Natural killer cell (primary cell): Measurements from ENCODE around the gene RBMS3. TPM values are rescaled to one million over a fixed set of nuclear protein-coding genes. Genes with fewer than 3 reads are reported as not detected.

Source experiments
- ATAC-seq, 3 donors: fragments of 150-1000 bp in 2 of 3; fragments of 200-7000 bp in 1 of 3; cut with Tn5 transposase; 1 replicate in 1 of 3; 2 replicates in 2 of 3; pipeline ENCODE4 v1.10.0; 2021; ENCODE audit warnings: mild to moderate bottlenecking in 2 of 3, moderate library complexity in 2 of 3
- DNase-seq, 2 donors: peaks; one replicate each; pipeline versions ENCODE4 v3.0.0 to v3.0.0-alpha.2; 2013 to 2021; ENCODE audit warnings: mixed read lengths in 1 of 2
- H3K27ac ChIP-seq: one replicate; pipeline ENCODE4 v1.5.1; 2013; ENCODE audit warnings: mild to moderate bottlenecking, low read length
- H3K27me3 ChIP-seq: one replicate; pipeline ENCODE4 v1.6.1; 2013; ENCODE audit warnings: low read length; ENCODE audit not compliant: control insufficient read depth, insufficient read depth
- H3K36me3 ChIP-seq: one replicate; pipeline ENCODE4 v1.6.1; 2013; ENCODE audit warnings: low read length; ENCODE audit not compliant: control insufficient read depth, insufficient read depth
- H3K4me1 ChIP-seq: one replicate; pipeline ENCODE4 v1.6.1; 2013; ENCODE audit warnings: low read length; ENCODE audit not compliant: control insufficient read depth, insufficient read depth
- H3K4me3 ChIP-seq: one replicate; pipeline ENCODE4 v1.5.1; 2013; ENCODE audit warnings: low read length
- H3K9me3 ChIP-seq: one replicate; pipeline ENCODE4 v1.6.1; 2013; ENCODE audit warnings: low read length; ENCODE audit not compliant: control insufficient read depth, insufficient read depth
- H3K27ac Mint-ChIP-seq, 2 donors: one replicate each; pipeline ENCODE4 v1.8.0; 2022; ENCODE audit warnings: mild to moderate bottlenecking in 2 of 2, mixed read lengths in 2 of 2, moderate library complexity in 1 of 2
- H3K27me3 Mint-ChIP-seq, 2 donors: one replicate each; pipeline ENCODE4 v1.8.0; 2022; ENCODE audit warnings: low read depth in 2 of 2, mixed read lengths in 2 of 2
- H3K36me3 Mint-ChIP-seq: one replicate; pipeline ENCODE4 v1.8.0; 2022; ENCODE audit warnings: mixed read lengths
- H3K4me1 Mint-ChIP-seq, 2 donors: one replicate each; pipeline ENCODE4 v1.8.0; 2022; ENCODE audit warnings: mixed read lengths in 2 of 2
- H3K4me3 Mint-ChIP-seq: one replicate; pipeline ENCODE4 v1.8.0; 2022; ENCODE audit warnings: mild to moderate bottlenecking, moderate library complexity, mixed read lengths
- H3K9me3 Mint-ChIP-seq, 2 donors: one replicate each; pipeline ENCODE4 v1.8.0; 2022; ENCODE audit warnings: mixed read lengths in 2 of 2
- WGBS: methylation state at CpG from one replicate; pipeline ENCODE4 v1.1.7; 2013; ENCODE audit warnings: missing lambda C conversion rate; ENCODE audit not compliant: insufficient coverage; 5-methylcytosine and 5-hydroxymethylcytosine counted together
- intact Hi-C: fragments of 100-400 bp; cut with micrococcal nuclease; formaldehyde crosslinking; loops from one replicate; pipeline ENCODE4 v1.14.2; 2022
- total RNA-seq, 4 donors: library from RNA; stranded (reverse); fragments of 120-200 nt in 1 of 4; gene quantifications; one replicate each; pipeline versions ENCODE4 v1.2.3 to v1.2.4, GENCODE V29; 2013 to 2022
- TF ChIP-seq, protein P1 (sequence below): fragments of 200-600 bp; IDR thresholded peaks from one replicate; pipeline ENCODE4 v1.8.0; 2022; ENCODE audit warnings: antibody characterized with exemption

Gene RBMS3
- total RNA-seq, 3 donors from 2014 or later (not counting 1 experiment from before 2014, with no cell fraction given), result 0.16 TPM; not detected in 2

DNA sequence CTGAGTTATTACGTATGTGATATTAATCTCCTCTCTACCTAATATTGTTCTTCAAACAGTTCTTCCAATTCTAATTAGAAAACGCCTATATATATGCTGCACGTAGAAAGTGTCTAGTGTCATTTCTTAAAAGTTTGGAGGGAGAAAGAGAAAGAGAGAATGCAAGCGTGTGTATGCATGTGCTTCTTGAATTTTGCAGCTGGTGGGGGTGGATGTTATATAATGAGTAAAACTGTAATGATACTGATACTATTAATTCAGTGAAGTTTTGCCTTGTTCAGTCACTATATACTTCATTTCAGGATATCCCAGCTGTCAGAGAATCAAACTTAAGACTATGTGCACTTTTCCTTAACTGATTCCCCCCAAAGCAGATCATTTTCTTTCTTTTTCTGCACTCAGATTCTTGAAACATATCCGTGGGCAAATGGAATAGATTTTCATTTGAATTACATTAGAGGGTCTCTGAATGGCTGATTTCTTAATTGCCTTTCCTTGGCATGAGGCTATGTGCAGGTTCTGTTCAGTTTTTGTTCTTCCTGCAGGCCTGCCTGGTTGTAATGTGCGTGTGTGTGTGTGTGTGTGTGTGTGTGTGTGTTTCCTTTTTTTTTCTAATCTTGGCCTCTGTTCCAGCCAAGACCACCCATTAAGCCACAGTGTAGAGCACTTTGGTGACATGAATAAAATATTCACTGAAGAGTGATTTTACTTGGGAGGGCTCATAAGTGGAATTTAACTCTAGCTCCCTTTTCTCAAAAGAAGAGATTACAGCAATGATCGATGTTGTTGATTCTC lies 617.5 kb downstream of the RBMS3 start:
- H3K4me1 ChIP-seq, result no peaks in the 10 kb centered on the region
- no peak overlapping the region for H3K4me3 Mint-ChIP-seq
- DNase-seq, result no peak
- no peaks in the 10 kb centered on the region for H3K36me3 ChIP-seq
- no peak for ATAC-seq
- 89% methylated on average over 5 of the region's 7 CpGs for WGBS
- TF ChIP-seq, protein P1, sequence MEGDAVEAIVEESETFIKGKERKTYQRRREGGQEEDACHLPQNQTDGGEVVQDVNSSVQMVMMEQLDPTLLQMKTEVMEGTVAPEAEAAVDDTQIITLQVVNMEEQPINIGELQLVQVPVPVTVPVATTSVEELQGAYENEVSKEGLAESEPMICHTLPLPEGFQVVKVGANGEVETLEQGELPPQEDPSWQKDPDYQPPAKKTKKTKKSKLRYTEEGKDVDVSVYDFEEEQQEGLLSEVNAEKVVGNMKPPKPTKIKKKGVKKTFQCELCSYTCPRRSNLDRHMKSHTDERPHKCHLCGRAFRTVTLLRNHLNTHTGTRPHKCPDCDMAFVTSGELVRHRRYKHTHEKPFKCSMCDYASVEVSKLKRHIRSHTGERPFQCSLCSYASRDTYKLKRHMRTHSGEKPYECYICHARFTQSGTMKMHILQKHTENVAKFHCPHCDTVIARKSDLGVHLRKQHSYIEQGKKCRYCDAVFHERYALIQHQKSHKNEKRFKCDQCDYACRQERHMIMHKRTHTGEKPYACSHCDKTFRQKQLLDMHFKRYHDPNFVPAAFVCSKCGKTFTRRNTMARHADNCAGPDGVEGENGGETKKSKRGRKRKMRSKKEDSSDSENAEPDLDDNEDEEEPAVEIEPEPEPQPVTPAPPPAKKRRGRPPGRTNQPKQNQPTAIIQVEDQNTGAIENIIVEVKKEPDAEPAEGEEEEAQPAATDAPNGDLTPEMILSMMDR, result no peak
- peaks cover 3 to 5% of the 10 kb centered on the region in 2 donors for H3K9me3 Mint-ChIP-seq
- no peaks in the 10 kb centered on the region for H3K9me3 ChIP-seq
- no peaks in the 10 kb centered on the region for H3K36me3 Mint-ChIP-seq
- H3K27me3 ChIP-seq, result no peaks in the 10 kb centered on the region
- no peaks in the 10 kb centered on the region for H3K4me1 Mint-ChIP-seq
- intact Hi-C loops, result no loop called here
- H3K27ac ChIP-seq, result no peak overlapping the region
- no peak overlapping the region for H3K4me3 ChIP-seq
- no peaks in the 10 kb centered on the region for H3K27me3 Mint-ChIP-seq
- H3K27ac Mint-ChIP-seq, result no peak overlapping the region

DNA sequence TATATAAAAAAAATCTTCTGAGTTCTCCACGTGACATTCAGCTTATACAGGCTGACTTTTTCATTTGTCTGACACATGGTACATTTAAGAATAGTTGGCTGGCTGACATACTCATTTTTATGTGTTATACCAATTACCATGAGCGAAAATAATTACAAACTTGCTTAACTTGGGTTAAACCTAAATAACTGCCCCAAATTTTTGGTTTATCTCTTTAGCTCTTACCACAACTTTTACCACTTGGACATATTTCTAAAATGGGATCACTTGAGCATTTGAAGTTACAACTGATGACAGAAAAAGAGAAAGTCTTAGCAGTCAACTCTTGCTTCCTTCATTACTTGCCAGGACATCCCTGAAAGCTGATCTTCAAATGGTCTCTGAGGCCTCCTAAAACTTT lies 618.1 kb downstream of the RBMS3 start:
- Histone ChIP-seq H3K9me3 (no peaks in the 10 kb centered on the region), H3K4me3 (no peak overlapping the region), H3K36me3 (no peaks in the 10 kb centered on the region), H3K27me3 (no peaks in the 10 kb centered on the region), H3K27ac (no peak overlapping the region), H3K4me1 (no peaks in the 10 kb centered on the region)
- ATAC-seq, result no peak
- TF ChIP-seq, protein P1, result no peak
- no peaks in the 10 kb centered on the region for H3K36me3 Mint-ChIP-seq
- H3K9me3 Mint-ChIP-seq, result peaks cover 3% of the 10 kb centered on the region in 2 donors
- no peaks in the 10 kb centered on the region for H3K27me3 Mint-ChIP-seq
- H3K4me1 Mint-ChIP-seq, result no peaks in the 10 kb centered on the region
- no peak overlapping the region for H3K27ac Mint-ChIP-seq
- no peak for DNase-seq
- intact Hi-C loops, result no loop called here
- H3K4me3 Mint-ChIP-seq, result no peak overlapping the region
- WGBS, result 74% methylated on average over 2 of the region's 2 CpGs

DNA sequence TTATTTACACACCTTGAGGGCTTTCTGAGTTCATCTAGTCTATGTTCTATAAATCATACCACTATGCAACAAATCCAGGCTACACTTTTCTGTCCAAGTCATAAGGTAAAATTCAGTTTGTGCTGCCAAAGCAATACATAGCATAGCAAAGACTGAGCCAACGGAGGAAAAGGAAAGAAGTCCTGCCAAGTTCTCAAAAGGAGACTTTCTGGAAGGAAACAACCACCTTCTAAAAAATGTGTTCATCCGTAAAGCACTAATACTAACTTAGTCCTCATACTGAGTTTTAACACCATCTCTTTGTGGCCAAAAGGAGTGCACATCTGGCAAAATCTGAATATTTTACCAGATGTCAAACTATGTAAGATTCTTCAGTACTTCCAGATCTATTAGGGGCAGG lies 620.2 kb downstream of the RBMS3 start:
- no peaks in the 10 kb centered on the region for H3K9me3 ChIP-seq
- no peak overlapping the region for H3K27ac Mint-ChIP-seq
- peaks cover 0 to 2% of the 10 kb centered on the region in 2 donors for H3K9me3 Mint-ChIP-seq
- no peaks in the 10 kb centered on the region for H3K4me1 ChIP-seq
- H3K27me3 ChIP-seq, result no peaks in the 10 kb centered on the region
- intact Hi-C loops, result no loop called here
- H3K27me3 Mint-ChIP-seq, result no peaks in the 10 kb centered on the region
- H3K4me1 Mint-ChIP-seq, result no peaks in the 10 kb centered on the region
- DNase-seq (no peak), ATAC-seq (no peak)
- no peak overlapping the region for H3K27ac ChIP-seq
- no peaks in the 10 kb centered on the region for H3K36me3 ChIP-seq
- H3K4me3 ChIP-seq, result no peak overlapping the region
- no peaks in the 10 kb centered on the region for H3K36me3 Mint-ChIP-seq
- TF ChIP-seq, protein P1, result no peak
- WGBS, result 70% methylated on average over 2 of the region's 2 CpGs
- no peak overlapping the region for H3K4me3 Mint-ChIP-seq

DNA sequence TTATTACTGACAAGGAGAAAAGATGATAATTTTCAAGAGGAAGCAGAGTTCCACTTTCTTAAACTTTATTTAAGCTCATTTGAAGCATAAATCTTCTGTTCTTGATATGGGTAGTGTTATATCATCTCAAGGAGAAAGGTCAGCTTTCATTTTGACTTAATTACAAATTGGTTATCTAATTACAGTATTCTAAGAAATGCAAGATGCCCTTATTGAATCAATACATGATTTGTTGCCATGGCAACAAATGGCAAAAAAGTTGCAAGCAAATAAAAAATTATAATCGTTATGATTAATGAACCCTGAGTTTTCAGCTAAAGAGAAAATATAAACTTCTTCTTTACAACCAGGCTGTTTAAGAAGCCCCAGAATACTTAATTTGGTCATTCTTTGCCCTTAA lies 622.7 kb downstream of the RBMS3 start:
- Histone ChIP-seq H3K27me3 (no peaks in the 10 kb centered on the region), H3K36me3 (no peaks in the 10 kb centered on the region), H3K27ac (no peak overlapping the region), H3K4me3 (no peak overlapping the region), H3K9me3 (no peaks in the 10 kb centered on the region), H3K4me1 (no peaks in the 10 kb centered on the region)
- no peak for ATAC-seq
- Mint-ChIP-seq H3K4me1 (no peaks in the 10 kb centered on the region), H3K36me3 (no peaks in the 10 kb centered on the region), H3K4me3 (no peak overlapping the region), H3K27ac (no peak overlapping the region), H3K27me3 (no peaks in the 10 kb centered on the region), H3K9me3 (peaks cover 4% of the 10 kb centered on the region in 2 donors)
- no peak for DNase-seq
- TF ChIP-seq, protein P1, result no peak
- intact Hi-C loops, result no loop called here
- WGBS, result 75% methylated on average over 1 of the region's 1 CpG
